Fibroblast of skin of back (primary cell): ENCODE data around the gene RC3H2.
"Not testable (repeated sequence)": the region's sequence is repeated elsewhere in the genome, so short reads cannot be mapped to it uniquely, and the experiment has no call there.

Experiments used
- DNase-seq: peaks from one replicate; pipeline ENCODE4 v3.0.0-alpha.2; 2013

The RC3H2 gene

DNA sequence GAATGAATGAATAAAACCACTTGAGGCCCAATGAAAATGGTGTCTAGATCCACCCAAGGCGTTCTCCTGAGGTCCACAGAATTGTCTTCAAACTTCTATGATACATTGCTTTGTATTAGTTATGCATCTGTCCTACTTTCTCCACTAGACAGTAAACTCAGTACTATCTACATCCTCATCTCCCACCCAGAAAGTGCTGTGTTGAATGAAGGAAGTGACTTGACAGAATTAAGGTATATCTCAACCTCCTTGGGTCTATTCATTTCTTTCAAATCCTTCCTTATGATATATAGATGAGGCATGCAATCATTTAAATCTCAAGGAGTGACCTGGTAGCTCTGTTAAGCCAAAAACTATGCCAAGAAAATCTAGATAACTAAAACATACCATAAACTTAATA is 61.0 kb downstream of the RC3H2 start:
- DNase-seq: no peak

DNA sequence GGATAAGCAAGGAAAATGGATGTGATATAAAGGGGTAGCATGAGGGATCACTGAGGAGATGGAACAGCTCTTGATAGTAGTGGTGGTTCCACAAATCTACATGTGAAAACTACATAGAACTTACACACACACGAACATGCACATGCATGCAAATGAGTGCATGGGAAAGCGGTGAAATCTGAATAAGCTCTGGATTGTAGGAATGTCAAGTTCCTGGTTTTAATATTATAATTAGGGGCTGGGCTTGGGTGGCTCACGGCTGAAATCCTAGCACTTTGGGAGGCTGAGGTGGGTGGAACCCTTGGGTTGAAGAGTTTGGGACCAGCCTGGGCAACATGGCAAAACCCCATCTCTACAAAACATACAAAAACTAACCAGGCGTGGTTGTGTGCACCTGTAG is 63.7 kb downstream of the RC3H2 start:
- no peak for DNase-seq

DNA sequence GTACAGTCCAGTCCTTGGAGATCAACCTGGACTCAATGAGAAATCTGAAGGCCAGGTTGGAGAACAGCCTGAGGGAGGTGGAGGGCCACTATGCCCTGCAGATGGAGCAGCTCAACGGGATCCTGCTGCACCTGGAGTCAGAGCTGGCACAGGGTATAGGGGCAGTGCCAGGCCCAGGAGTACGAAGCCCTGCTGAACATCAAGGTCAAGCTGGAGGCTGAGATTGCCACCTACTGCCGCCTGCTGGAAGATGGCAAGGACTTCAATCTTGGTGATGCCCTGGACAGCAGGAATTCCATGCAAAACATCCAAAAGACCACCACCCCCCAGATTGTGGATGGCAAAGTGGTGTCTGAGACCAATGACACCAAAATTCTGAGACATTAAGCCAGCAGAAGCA is 66.7 kb downstream of the RC3H2 start:
- DNase-seq: not testable (repeated sequence)

DNA sequence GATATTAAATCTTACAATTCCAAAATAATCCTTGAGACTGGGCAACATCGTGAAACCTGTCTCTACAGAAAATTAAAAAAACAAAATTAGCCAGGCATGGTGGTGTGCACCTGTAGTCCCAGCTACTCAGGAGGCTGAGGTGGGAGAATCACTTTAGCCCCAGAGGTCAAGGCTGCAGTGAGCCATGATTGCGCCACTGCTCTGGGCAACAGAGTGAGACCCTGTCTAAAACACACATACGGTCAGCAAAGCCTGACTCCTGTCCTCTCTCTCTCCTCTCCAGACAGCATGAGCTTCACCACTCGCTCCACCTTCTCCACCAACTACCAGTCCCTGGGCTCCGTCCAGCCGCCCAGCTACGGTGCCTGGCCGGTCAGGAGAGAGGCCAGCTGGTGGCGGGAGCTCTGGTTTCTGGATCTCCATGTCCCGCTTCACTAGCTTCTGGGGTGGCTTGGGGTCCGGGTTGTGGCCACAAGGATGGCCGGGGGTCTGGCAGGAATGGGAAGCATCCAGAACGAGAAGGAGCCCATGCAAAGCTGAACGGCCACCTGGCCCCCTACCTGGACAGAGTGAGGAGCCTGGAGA is 67.8 kb downstream of the RC3H2 start:
- DNase-seq: no peak

DNA sequence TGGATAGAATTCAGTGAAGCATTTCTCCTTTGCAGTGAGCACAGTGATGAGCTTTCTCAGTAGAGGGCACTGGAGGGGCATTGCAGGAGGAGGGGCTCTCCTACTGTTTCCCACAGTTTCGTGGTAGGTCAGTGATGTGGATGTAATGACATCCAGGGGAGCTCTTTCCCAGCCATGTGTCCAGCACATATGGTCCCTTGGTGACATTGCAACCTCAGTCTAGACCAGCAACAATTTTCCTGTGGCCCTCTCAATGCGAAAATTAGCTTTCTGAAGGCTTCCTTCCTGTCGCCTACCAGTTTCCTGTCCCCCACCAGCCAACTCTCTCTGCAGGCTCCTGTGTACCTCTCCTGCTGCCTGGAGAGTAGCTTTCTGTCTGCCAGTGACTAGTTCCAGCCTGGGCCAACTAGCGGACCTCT is 69.8 kb downstream of the RC3H2 start:
- no peak for DNase-seq

DNA sequence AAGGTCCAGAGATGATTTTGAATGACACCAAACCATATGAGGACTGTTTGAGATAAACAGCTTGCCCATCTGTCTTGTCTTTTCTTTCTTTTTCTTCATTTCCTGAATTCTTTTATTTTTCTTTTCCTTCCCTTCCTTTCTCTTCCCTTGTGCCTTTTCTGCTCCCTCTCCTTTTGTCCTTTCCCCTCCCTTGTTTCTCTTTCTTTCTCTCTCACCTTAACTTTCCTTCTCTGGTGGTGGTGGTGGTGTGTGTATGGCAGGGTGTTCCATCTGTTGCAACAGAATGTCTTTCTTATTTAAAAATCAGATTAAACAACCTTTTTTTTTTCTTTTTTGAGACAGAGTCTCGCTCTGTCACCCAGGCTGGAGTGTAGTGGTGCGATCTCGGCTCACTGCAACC is 73.0 kb downstream of the RC3H2 start:
- DNase-seq: no peak

DNA sequence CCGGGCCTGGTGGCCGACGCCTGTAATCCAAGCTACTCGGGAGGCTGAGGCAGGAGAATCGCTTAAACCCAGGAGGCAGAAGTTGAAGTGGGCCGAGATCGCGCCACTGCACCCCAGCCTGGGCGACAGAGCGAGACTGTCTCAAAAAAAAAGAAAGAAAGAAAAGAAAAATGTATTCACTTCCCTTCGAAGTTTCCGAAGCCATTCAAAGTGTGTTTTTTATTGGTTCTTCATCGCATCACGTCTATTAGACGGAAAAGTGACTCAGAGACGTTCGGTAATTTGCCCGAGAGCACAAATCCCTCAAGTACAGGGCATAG is 76.2 kb downstream of the RC3H2 start:
- not testable (repeated sequence) for DNase-seq

DNA sequence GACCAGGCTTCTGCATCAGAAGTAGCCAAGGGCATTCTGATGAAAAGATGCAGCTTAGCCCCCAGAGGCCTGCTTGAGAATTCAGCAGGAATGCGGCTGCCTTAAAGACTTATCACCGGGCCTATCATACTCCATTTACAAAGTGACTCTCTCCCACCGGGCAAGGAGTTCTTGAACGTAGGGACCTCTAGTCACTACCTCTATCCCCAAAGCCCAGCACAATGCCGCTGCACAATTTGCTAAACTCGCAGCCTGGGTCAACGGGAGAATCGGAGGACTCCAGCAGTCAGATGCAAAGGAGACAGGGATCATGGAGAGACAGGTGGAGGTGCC is 77.4 kb downstream of the RC3H2 start:
- DNase-seq: peak; percentile 57

DNA sequence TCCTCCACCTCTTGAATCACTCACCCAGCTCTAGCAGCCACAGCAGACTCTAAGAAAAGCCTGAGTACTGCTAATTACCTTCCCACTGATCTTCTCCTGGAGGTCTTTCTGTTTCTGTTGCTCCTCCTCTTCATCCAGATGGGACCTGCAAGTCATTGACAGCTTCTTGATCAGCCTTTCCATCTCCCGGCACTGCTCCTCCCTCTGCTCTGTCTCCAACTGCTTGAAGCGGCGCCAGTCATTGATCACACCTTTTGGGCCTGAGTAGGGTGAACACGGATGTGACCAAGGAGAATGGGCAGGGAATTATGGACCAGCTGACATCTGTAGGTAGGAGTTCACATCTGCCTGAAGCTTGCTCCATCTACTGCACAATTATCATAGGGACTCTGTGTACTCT is 82.2 kb downstream of the RC3H2 start:
- no peak for DNase-seq

DNA sequence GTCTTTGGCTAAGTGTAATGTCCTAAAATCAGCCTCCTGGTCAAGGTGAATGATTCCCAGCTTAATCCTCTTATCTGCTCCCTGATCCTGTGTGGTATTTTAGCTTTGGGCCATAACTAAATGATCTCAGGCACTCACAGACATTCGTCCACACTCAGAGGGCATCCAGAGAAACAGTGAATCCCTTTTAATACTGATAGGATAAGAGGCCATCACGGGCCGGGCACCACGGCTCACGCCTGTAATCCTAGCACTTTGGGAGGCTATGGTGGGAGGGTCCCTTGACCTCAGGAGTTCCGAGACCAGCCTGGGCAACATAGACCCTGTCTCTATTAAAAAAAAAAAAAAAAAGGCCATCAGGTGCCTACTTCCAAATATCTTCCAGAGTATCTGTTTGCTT is 83.1 kb downstream of the RC3H2 start:
- DNase-seq: no peak

DNA sequence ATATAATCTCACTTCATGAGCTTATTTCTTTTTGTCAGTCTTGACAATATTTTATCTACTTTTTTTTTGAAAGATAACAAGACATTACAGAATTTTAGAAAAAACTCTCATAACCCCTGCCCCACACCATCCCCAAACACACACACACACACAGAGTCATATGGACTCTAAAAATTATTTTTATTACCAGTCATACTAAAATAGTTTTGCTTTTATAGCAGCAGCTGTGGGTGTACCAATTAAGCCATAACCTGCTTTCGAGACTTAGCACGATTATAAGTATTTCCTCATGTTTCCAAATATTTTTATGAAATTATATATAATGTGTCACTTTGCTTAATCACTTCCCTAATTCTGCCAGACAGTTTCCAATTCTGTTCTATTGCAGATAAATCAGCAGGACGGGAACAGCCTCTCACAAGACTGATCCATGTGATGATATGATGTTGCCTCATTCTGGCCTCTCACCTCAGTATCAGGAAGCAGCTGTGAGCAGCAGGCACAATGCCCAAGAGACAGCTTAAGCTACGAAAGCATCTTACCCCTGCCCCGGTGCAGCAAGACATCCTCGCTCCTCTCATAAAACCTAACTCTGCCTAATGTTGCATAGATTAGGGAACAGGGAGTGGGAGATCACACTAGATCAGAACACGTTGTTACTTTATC is 83.7 kb downstream of the RC3H2 start:
- no peak for DNase-seq

DNA sequence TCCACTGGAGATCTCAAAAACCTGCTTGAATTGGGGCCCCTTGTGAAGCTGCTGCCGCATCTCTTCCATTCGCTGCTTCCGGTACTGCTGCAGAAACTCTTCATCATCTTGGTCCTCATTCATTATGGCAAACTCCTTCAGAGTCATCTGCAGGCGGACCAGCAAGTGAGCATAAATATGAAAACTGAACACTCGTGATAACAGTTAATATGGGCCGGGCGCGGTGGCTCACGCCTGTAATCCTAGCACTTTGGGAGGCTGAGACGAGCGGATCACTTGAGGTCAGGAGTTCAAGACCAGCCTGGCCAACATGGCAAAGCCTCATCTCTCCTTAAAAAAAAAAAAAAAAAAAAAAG is 84.7 kb downstream of the RC3H2 start:
- DNase-seq: no peak

DNA sequence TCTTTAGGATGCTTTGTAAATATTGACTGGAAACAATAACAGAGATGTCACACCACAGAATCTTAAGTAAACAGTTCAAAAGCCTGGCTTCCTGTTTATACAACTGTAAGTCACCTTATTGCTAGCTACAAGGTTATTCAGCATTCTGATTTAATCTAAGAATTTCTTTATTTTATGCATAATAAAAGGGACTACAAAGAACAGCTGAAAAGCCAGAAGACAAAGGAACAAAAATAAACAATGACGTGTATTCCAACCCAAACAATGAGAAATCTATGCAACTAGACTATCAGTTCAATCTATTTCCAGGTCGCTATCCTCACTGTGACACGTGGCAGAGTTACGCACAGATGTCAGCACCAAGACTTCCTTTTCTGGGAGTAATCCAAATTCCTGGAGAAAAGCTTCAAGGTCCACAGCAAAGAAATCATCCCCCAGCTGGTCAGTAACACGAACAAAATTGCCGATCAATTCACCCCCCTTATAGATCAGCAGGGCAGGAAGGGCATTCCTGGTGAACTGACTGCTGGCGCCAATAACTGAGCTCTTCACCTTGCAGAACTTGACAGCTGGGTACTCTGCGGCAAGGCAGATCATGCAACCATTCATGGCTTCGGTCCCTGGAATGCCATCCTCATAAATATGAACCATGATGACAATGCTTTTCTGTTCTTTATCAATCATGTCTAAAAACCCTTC is 85.2 kb downstream of the RC3H2 start:
- peak; percentile 15 for DNase-seq

DNA sequence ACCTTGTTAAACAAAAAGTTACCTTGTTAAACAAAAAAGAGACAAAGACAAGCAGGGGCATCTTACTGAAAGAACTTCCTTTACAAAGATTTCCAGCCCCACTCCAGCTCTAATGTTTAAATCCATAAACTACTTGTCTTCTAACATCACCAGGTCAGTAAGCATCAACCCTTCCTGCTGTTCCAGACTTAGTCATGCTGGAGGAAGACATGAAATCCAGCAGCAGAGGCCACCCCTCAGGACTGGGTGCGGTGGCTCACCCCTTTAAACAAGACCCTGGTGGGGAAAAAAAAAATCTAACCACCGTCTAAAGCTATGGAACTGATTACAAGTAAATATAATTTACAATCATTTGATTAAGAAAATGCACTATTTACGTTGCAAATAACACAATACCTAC is 85.8 kb downstream of the RC3H2 start:
- DNase-seq: peak; percentile 27

DNA sequence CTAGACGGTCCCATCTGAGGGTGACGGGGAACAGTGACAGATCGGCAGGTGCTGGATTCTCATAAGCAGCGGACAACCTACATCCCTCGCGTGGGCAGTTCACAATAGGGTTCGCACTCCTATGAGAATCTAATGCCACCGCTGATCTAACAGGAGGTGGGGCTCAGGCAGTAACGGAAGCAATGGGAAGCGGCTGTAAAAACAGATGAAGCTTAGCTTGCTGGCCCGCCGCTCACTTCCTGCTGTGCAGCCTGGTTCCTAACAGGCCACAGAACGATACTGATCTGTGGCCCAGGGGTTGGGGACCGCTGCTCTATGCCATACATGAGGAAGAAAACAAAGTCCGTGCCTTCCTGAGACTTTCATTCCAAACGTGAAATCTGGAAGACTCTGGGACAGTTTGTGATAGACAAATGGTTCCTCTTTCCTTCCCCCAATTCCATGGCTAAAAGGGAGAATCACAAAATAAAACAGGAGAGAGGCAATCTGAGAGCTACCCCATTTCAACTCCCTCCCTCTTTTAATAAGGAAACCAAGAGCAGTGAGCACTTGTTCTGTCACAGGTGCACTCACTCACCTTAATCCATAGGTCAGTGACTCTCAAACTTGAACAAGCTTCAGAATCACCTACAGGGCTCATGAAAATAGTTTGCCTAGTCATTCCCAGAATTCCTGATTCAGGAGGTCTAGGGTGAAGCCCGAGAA is 88.8 kb downstream of the RC3H2 start:
- peak; percentile 42 for DNase-seq

DNA sequence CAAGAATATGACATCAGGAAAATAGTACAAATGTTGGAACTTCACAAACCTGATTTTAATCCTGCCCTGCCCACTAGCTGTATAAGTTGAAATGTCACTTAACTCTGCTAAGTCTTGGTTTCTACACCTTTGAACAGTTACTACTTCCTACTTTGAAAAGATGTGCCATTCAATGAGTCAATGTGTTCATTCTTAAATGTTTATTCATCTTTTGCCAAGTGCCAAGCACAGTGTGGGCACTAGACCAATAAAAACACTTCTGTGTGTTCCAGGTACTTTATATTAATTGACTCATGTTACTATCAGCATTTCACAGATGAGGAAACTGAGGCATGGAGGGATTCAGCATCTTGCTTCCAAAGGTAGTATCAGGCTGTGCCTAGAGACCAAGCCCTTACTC is 89.6 kb downstream of the RC3H2 start:
- DNase-seq: no peak

DNA sequence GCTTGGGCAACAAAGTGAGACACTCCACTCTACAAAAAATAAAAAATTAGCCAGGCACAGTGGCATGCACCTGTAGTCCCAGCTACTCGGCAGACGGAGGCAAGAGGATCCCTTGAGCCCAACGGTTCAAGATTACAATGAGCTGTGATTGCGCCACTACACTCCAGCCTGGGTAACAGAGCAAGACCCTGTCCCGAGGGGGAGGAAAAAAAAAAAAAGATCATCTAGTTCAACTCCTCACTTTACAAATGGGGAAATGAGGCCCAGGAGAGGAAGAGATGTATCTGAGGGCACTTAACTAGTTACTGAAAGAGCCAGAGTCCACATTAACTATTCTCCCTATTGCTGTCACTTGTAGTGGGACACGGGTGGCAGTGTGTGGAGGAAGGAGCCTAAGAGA is 90.6 kb downstream of the RC3H2 start:
- no peak for DNase-seq

DNA sequence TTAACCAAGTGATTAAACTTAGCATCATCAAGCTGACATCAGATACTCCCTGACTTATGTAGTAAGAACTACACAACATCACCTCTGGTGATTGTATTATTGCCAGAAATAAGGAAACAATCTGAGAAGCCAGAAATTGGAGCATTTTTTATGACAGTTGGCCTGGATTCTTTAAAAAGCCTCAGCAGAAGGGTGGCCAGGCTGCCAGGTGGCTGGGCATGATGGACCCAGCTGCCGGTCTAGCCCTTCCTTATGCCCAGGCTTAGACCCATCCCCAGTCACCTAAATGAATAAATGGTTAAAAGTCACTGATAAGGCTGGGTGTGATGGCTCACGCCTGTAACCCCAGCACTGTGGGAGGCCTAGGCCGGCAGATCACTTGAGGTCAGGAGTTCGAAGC is 92.4 kb downstream of the RC3H2 start:
- DNase-seq: no peak

DNA sequence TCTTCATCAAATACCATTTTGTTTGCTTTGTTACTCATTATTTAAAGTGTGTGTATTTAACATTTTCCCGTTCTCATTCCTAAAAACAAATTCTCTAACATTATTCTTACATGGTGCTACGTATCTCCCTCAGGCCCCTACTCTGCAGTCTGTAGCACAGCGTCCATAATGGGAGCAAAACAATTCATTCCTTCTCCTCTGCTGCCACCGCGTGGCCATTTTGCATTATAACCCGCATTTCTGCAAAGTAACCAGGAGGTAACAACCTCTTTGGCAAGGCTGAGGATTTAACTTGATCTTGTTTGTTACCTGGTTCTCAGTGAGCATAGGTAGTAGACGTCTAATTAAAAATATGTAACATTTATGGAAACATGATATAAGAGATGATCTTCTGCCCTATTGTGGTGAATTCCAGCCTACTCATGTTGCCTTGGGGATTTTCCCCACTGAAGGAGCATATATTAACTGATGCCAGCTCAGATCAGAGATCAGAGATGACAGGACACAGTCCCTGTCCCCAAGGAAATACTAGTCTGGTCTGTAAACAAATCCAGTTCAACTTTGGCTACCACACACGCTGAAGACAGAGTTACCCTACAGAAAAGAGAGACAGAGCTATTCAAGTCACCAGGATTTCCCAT is 94.7 kb downstream of the RC3H2 start:
- peak; percentile 69 for DNase-seq

DNA sequence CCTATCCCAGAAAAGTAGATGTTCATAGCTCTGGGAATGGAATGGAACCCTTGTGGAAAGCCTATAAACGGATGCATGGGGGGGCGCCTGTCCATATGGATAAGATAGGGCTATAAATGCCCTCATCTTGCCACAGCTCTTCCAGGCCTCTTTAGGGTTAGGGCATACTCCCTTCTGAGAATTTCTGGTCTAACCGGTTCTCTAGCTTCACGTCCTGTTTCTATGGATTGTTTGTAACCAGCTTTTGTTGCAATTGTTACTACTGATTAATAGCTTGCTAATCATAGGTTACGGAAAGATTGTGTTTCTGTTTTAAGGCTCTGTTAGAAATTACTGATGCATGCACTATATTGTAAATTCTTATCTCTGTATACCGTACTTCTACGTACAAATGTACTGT is 95.9 kb downstream of the RC3H2 start:
- not testable (repeated sequence) for DNase-seq

DNA sequence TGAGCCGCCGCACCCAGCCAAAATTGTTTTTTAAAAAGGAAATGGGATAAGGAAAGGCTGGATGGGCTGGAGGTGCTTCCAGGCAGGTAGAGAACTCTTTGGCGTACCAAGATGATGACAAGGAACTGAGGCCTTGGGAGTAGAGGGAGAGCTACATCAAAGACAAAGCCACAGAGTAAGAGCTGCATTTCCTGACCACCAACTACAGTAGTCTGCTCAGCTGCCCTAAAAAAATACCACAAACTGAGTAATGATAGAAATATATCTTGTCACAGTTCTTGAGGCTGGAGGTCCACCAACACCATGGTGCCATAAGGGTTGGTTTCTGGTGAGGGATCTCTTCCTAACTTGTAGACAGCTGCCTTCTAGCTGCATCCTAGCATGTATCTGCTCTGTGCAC is 97.0 kb downstream of the RC3H2 start:
- no peak for DNase-seq

DNA sequence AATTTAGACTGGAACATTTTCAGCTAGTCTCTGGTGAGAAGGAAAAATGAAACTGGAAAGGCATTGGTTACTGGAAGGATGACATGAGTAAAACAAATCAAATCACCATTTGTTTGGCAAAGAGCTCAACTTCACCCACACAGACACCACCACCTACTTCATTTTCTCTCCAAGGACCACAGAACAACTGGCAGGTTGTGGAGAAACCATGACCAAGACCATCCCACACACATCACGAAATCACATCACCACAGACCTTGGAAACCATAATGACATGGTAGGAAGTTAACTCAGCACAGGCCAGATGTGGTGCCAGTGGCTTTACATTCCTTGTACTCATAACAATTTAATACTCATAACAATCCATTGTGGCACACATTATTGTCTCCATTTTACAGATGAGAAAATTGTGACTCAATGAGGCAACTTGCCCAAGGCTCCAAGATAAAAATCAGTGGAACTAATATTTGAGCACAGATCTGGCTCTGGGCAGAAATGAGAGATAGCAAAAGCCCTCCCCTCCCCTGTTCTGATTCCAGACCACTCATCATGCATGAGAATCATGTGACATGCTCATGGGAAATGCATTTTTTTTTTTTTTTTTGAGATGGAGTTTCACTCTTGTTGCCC is 97.8 kb downstream of the RC3H2 start:
- DNase-seq: no peak

DNA sequence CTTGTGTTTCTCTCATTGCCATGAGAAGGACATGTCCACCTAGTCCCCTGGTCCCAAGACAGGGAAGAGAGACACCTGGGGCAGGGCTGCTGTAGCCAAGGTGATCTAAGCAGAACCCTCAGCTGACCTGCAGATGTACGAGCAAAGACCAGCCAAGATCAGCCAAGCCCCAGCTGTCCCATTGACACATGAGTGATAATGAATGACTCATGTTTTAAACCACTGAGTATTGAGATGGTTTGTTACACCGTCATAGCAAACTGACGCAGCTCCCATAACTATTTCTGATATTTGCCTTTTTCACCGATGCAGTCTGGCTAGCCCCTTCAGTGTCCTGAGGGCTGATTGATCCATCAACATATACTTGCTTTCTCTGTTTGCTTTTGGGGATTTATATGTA is 98.5 kb downstream of the RC3H2 start:
- DNase-seq: no peak
